Measurements from ENCODE around the gene TMEM117.
"Not testable (repeated sequence)": the region's sequence is repeated elsewhere in the genome, so short reads cannot be mapped to it uniquely, and the experiment has no call there.

Gene TMEM117

GRCh38 chr12:44031472-44032185 lies 195.7 kb downstream of the TMEM117 start:
- peak in 1 of 2 experiments; percentile 6 for DNase-seq (ENCODE audit: low read depth in 1 of 2, low spot score in 1 of 2)
- TF ChIP-seq JUND (IDR thresholded peaks at IDR 0.05; ENCODE audit: low read depth), result no peak
- in situ Hi-C loops (cut with HindIII; ENCODE audit: low pct_unique_long_range_greater_than_20kb, low sequenced_read_pairs), result no loop called here

GRCh38 chr12:44034906-44035305 lies 199.0 kb downstream of the TMEM117 start:
- no peak for TF ChIP-seq JUND (IDR thresholded peaks at IDR 0.05; ENCODE audit: low read depth)
- in situ Hi-C loops (cut with HindIII; ENCODE audit: low pct_unique_long_range_greater_than_20kb, low sequenced_read_pairs), result no loop called here
- no peak for DNase-seq (ENCODE audit: low read depth in 1 of 2, low spot score in 1 of 2)

GRCh38 chr12:44036875-44037443 lies 201.1 kb downstream of the TMEM117 start:
- in situ Hi-C loops (cut with HindIII; ENCODE audit: low pct_unique_long_range_greater_than_20kb, low sequenced_read_pairs), result no loop called here
- no peak for TF ChIP-seq JUND (IDR thresholded peaks at IDR 0.05; ENCODE audit: low read depth)
- no peak for DNase-seq (ENCODE audit: low read depth in 1 of 2, low spot score in 1 of 2)

- no peak for DNase-seq (ENCODE audit: low read depth in 1 of 2, low spot score in 1 of 2)
- in situ Hi-C loops (cut with HindIII; ENCODE audit: low pct_unique_long_range_greater_than_20kb, low sequenced_read_pairs), result no loop called here
- TF ChIP-seq JUND (IDR thresholded peaks at IDR 0.05; ENCODE audit: low read depth), result no peak
Observed at GRCh38 chr12:44038411-44038810, 202.5 kb downstream of the TMEM117 start.

GRCh38 chr12:44044491-44044890 lies 208.6 kb downstream of the TMEM117 start:
- DNase-seq (ENCODE audit: low read depth in 1 of 2, low spot score in 1 of 2); in situ Hi-C loops (cut with HindIII; ENCODE audit: low pct_unique_long_range_greater_than_20kb, low sequenced_read_pairs): not testable (repeated sequence)

GRCh38 chr12:44046732-44047417 lies 211.0 kb downstream of the TMEM117 start:
- in situ Hi-C loops (cut with HindIII; ENCODE audit: low pct_unique_long_range_greater_than_20kb, low sequenced_read_pairs), result no loop called here
- TF ChIP-seq JUND (IDR thresholded peaks at IDR 0.05; ENCODE audit: low read depth), result no peak
- DNase-seq (ENCODE audit: low read depth in 1 of 2, low spot score in 1 of 2), result no peak

- no peak for TF ChIP-seq JUND (IDR thresholded peaks at IDR 0.05; ENCODE audit: low read depth)
- in situ Hi-C loops (cut with HindIII; ENCODE audit: low pct_unique_long_range_greater_than_20kb, low sequenced_read_pairs), result no loop called here
- DNase-seq (ENCODE audit: low read depth in 1 of 2, low spot score in 1 of 2), result no peak
Observed at GRCh38 chr12:44052554-44052953, 216.7 kb downstream of the TMEM117 start.

GRCh38 chr12:44053549-44054127 lies 217.8 kb downstream of the TMEM117 start:
- DNase-seq (ENCODE audit: low read depth in 1 of 2, low spot score in 1 of 2), result no peak
- in situ Hi-C loops (cut with HindIII; ENCODE audit: low pct_unique_long_range_greater_than_20kb, low sequenced_read_pairs), result no loop called here
- TF ChIP-seq JUND (IDR thresholded peaks at IDR 0.05; ENCODE audit: low read depth), result no peak

- DNase-seq (ENCODE audit: low read depth in 1 of 2, low spot score in 1 of 2), result no peak
- in situ Hi-C loops (cut with HindIII; ENCODE audit: low pct_unique_long_range_greater_than_20kb, low sequenced_read_pairs), result no loop called here
- no peak for TF ChIP-seq JUND (IDR thresholded peaks at IDR 0.05; ENCODE audit: low read depth)
Observed at GRCh38 chr12:44054281-44054680, 218.4 kb downstream of the TMEM117 start.

- no peak for TF ChIP-seq JUND (IDR thresholded peaks at IDR 0.05; ENCODE audit: low read depth)
- in situ Hi-C loops (cut with HindIII; ENCODE audit: low pct_unique_long_range_greater_than_20kb, low sequenced_read_pairs), result no loop called here
Observed at GRCh38 chr12:44058366-44058765, 222.5 kb downstream of the TMEM117 start.

GRCh38 chr12:44059476-44059875 lies 223.6 kb downstream of the TMEM117 start:
- in situ Hi-C loops (cut with HindIII; ENCODE audit: low pct_unique_long_range_greater_than_20kb, low sequenced_read_pairs), result no loop called here
- TF ChIP-seq JUND (IDR thresholded peaks at IDR 0.05; ENCODE audit: low read depth), result no peak
- no peak for DNase-seq (ENCODE audit: low read depth in 1 of 2, low spot score in 1 of 2)

More at GRCh38 chr12:44058366-44058765, 222.5 kb downstream of the TMEM117 start:
- DNase-seq (ENCODE audit: low read depth in 1 of 2, low spot score in 1 of 2), result no peak

GRCh38 chr12:44063671-44064070 lies 227.8 kb downstream of the TMEM117 start:
- in situ Hi-C loops (cut with HindIII; ENCODE audit: low pct_unique_long_range_greater_than_20kb, low sequenced_read_pairs), result no loop called here
- no peak for DNase-seq (ENCODE audit: low read depth in 1 of 2, low spot score in 1 of 2)
- TF ChIP-seq JUND (IDR thresholded peaks at IDR 0.05; ENCODE audit: low read depth), result no peak

GRCh38 chr12:44076871-44077270 lies 241.0 kb downstream of the TMEM117 start:
- in situ Hi-C loops (cut with HindIII; ENCODE audit: low pct_unique_long_range_greater_than_20kb, low sequenced_read_pairs), result no loop called here
- no peak for TF ChIP-seq JUND (IDR thresholded peaks at IDR 0.05; ENCODE audit: low read depth)
- DNase-seq (ENCODE audit: low read depth in 1 of 2, low spot score in 1 of 2), result no peak

Measured in T47D (cell line).